BLaER1 (cell line): Measurements from ENCODE around the gene TPRG1.

Experiments
- H3K27ac ChIP-seq: shearing (Covaris generic); formaldehyde crosslinking; 2 replicates; pipeline ENCODE4 v1.8.1; 2022
- H3K27me3 ChIP-seq: shearing (Covaris generic); formaldehyde crosslinking; 2 replicates; pipeline ENCODE4 v1.8.1; 2022
- H3K36me3 ChIP-seq: shearing (Covaris generic); formaldehyde crosslinking; 2 replicates; pipeline ENCODE4 v1.8.1; 2022
- H3K4me1 ChIP-seq: shearing (Covaris generic); formaldehyde crosslinking; 2 replicates; pipeline ENCODE4 v1.8.1; 2022
- H3K4me2 ChIP-seq: shearing (Covaris generic); formaldehyde crosslinking; 2 replicates; pipeline ENCODE4 v1.8.1; 2022
- H3K4me3 ChIP-seq: shearing (Covaris generic); formaldehyde crosslinking; 2 replicates; pipeline ENCODE4 v1.8.1; 2022
- H3K9ac ChIP-seq: shearing (Covaris generic); formaldehyde crosslinking; 2 replicates; pipeline ENCODE4 v1.8.1; 2022
- H3K9me3 ChIP-seq: shearing (Covaris generic); formaldehyde crosslinking; 2 replicates; pipeline ENCODE4 v1.8.1; 2022
- H4K20me1 ChIP-seq: shearing (Covaris generic); formaldehyde crosslinking; 2 replicates; pipeline ENCODE4 v1.8.1; 2022
- Cebpa-rat ChIP-seq: shearing (Covaris generic); IDR thresholded peaks from 2 replicates; pipeline ENCODE4 v1.8.1; 2022

The TPRG1 gene

GRCh38 chr3:189340680-189341460 lies 169.1 kb downstream of the TPRG1 start:
- H3K36me3 ChIP-seq = no peaks in the 10 kb centered on the region
- no peak for TF ChIP-seq Cebpa-rat

GRCh38 chr3:189342811-189343210 lies 171.0 kb downstream of the TPRG1 start:
- Histone ChIP-seq H3K36me3 (no peaks in the 10 kb centered on the region), H4K20me1 (no peaks in the 10 kb centered on the region), H3K4me2 (no peak overlapping the region), H3K27me3 (no peaks in the 10 kb centered on the region), H3K4me1 (no peaks in the 10 kb centered on the region), H3K9me3 (no peaks in the 10 kb centered on the region), H3K9ac (no peak overlapping the region), H3K4me3 (no peak overlapping the region), H3K27ac (no peak overlapping the region)
- TF ChIP-seq Cebpa-rat = no peak

More at GRCh38 chr3:189340680-189341460, 169.1 kb downstream of the TPRG1 start:
- H3K4me2 ChIP-seq = no peak overlapping the region
- no peak overlapping the region for H3K4me3 ChIP-seq
- H3K4me1 ChIP-seq = no peaks in the 10 kb centered on the region
- no peak overlapping the region for H3K9ac ChIP-seq
- no peaks in the 10 kb centered on the region for H3K27me3 ChIP-seq
- no peak overlapping the region for H3K27ac ChIP-seq
- no peaks in the 10 kb centered on the region for H3K9me3 ChIP-seq
- H4K20me1 ChIP-seq = no peaks in the 10 kb centered on the region

- Histone ChIP-seq H3K27ac (no peak overlapping the region), H3K4me2 (no peak overlapping the region), H3K4me1 (no peaks in the 10 kb centered on the region), H3K9ac (no peak overlapping the region), H3K4me3 (no peak overlapping the region), H3K9me3 (no peaks in the 10 kb centered on the region), H3K27me3 (no peaks in the 10 kb centered on the region), H3K36me3 (no peaks in the 10 kb centered on the region), H4K20me1 (no peaks in the 10 kb centered on the region)
- no peak for TF ChIP-seq Cebpa-rat
Observed at GRCh38 chr3:189344996-189345395, 173.2 kb downstream of the TPRG1 start.

GRCh38 chr3:189349772-189350171 lies 178.0 kb downstream of the TPRG1 start:
- no peaks in the 10 kb centered on the region for H4K20me1 ChIP-seq
- no peak for TF ChIP-seq Cebpa-rat
- no peak overlapping the region for H3K27ac ChIP-seq
- no peaks in the 10 kb centered on the region for H3K36me3 ChIP-seq
- H3K9ac ChIP-seq = no peak overlapping the region
- no peaks in the 10 kb centered on the region for H3K4me1 ChIP-seq
- H3K4me3 ChIP-seq = no peak overlapping the region
- no peak overlapping the region for H3K4me2 ChIP-seq
- H3K27me3 ChIP-seq = no peaks in the 10 kb centered on the region
- no peaks in the 10 kb centered on the region for H3K9me3 ChIP-seq

- Histone ChIP-seq H3K36me3 (no peaks in the 10 kb centered on the region), H3K4me3 (no peak overlapping the region), H3K27ac (no peak overlapping the region), H3K9ac (no peak overlapping the region), H3K4me2 (no peak overlapping the region), H3K9me3 (no peaks in the 10 kb centered on the region), H3K27me3 (no peaks in the 10 kb centered on the region), H4K20me1 (no peaks in the 10 kb centered on the region), H3K4me1 (no peaks in the 10 kb centered on the region)
- no peak for TF ChIP-seq Cebpa-rat
Observed at GRCh38 chr3:189353318-189353965, 181.7 kb downstream of the TPRG1 start.

- no peaks in the 10 kb centered on the region for H3K4me1 ChIP-seq
- H3K36me3 ChIP-seq = no peaks in the 10 kb centered on the region
- no peak overlapping the region for H3K9ac ChIP-seq
- H3K4me3 ChIP-seq = no peak overlapping the region
- TF ChIP-seq Cebpa-rat = no peak
- no peaks in the 10 kb centered on the region for H4K20me1 ChIP-seq
- H3K4me2 ChIP-seq = no peak overlapping the region
- H3K27ac ChIP-seq = no peak overlapping the region
- H3K9me3 ChIP-seq = no peaks in the 10 kb centered on the region
- H3K27me3 ChIP-seq = no peaks in the 10 kb centered on the region
Observed at GRCh38 chr3:189353988-189354889, 182.5 kb downstream of the TPRG1 start.

GRCh38 chr3:189355115-189355480 lies 183.3 kb downstream of the TPRG1 start:
- no peak overlapping the region for H3K9ac ChIP-seq
- H3K4me3 ChIP-seq = no peak overlapping the region
- H3K4me1 ChIP-seq = no peaks in the 10 kb centered on the region
- H3K27ac ChIP-seq = no peak overlapping the region
- H3K36me3 ChIP-seq = no peaks in the 10 kb centered on the region
- TF ChIP-seq Cebpa-rat = no peak
- H3K9me3 ChIP-seq = no peaks in the 10 kb centered on the region
- H3K27me3 ChIP-seq = no peaks in the 10 kb centered on the region
- H4K20me1 ChIP-seq = no peaks in the 10 kb centered on the region
- no peak overlapping the region for H3K4me2 ChIP-seq

GRCh38 chr3:189355481-189356201 lies 183.9 kb downstream of the TPRG1 start:
- H3K4me2 ChIP-seq = no peak overlapping the region
- TF ChIP-seq Cebpa-rat = no peak
- H4K20me1 ChIP-seq = no peaks in the 10 kb centered on the region
- no peaks in the 10 kb centered on the region for H3K4me1 ChIP-seq
- no peaks in the 10 kb centered on the region for H3K9me3 ChIP-seq
- H3K27me3 ChIP-seq = no peaks in the 10 kb centered on the region
- H3K9ac ChIP-seq = no peak overlapping the region
- H3K27ac ChIP-seq = no peak overlapping the region
- no peaks in the 10 kb centered on the region for H3K36me3 ChIP-seq
- H3K4me3 ChIP-seq = no peak overlapping the region

GRCh38 chr3:189360291-189360690 lies 188.5 kb downstream of the TPRG1 start:
- Histone ChIP-seq H3K36me3 (no peaks in the 10 kb centered on the region), H3K4me1 (no peaks in the 10 kb centered on the region), H3K9me3 (no peaks in the 10 kb centered on the region), H3K4me2 (no peak overlapping the region), H4K20me1 (no peaks in the 10 kb centered on the region), H3K27ac (no peak overlapping the region), H3K9ac (no peak overlapping the region), H3K27me3 (no peaks in the 10 kb centered on the region), H3K4me3 (no peak overlapping the region)
- no peak for TF ChIP-seq Cebpa-rat
